DOHH2 (cell line): ENCODE measurements around the gene PLEKHM3.

Experiments
- CTCF ChIP-seq: fragments of 200-600 bp; sonication (generic); IDR thresholded peaks from one replicate; pipeline ENCODE4 v1.5.1; 2014; ENCODE audit warnings: antibody characterized with exemption, mild to moderate bottlenecking, low read depth, low read length; ENCODE audit not compliant: poor library complexity, severe bottlenecking
- EZH2phosphoT487 ChIP-seq: fragments of 200-600 bp; sonication (generic); IDR thresholded peaks from 2 replicates; pipeline ENCODE4 v1.6.1; 2017; ENCODE audit warnings: borderline replicate concordance, mild to moderate bottlenecking, antibody characterized with exemption, low read length, moderate library complexity, mixed read lengths

- TF ChIP-seq CTCF (no peak), EZH2phosphoT487 (no peak)
Observed at GRCh38 chr2:207802650-207803049, 222.7 kb downstream of the PLEKHM3 start.
